SU-DHL-6 (cell line): Measurements from ENCODE around the gene RBMS1.

Experiments
- EZH2phosphoT487 ChIP-seq: fragments of 200-600 bp; sonication (generic), shearing (Covaris generic); conservative IDR thresholded peaks from 2 replicates; pipeline ENCODE4 v1.6.1; 2018; ENCODE audit warnings: mild to moderate bottlenecking, antibody characterized with exemption, low read length, moderate library complexity, mixed read lengths
- TF ChIP-seq, protein P1 (sequence below): fragments of 200-600 bp; sonication (generic); IDR thresholded peaks from one replicate; pipeline ENCODE4 v1.5.1; 2017; ENCODE audit warnings: antibody characterized with exemption, mild to moderate bottlenecking, low read length, moderate library complexity; ENCODE audit not compliant: insufficient read depth, poor library complexity, severe bottlenecking

DNA sequence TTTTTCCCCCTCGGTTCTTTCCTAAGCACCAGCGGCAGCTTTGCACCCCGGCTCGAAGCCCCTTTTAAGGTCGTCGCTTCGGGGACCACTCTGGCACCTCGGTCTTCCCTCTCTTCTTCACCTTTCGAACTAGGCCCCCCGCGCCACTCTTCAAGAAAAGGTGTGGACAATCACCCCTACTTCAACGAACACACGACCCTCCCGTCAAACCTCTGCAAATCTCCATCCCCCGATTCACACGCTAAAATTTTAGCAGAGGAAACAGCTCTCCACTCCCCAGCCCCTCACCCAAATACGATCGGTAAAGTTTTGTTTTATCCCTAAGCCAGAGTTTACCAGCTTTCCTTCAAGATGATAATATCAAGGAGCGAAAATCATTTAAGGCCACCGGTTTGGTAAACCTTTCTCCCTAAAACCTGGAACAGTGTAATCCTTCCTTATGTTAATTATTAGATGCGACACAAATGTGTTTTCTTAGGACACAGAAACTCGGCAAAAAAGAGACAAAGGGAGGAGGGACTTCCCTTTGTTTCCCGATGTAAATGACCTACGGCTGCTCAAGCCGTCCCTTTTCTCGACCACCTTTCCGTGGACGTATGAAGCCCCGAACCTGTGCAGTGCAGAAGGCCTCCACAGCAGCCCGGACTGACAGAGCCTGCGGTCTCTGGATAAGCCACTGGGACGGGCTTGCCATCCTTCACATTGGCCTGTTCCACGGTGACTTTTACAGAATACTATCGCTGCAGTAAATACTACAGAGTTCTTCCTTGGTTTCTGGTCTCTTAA is 85.2 kb downstream of the RBMS1 start:
- TF ChIP-seq, protein P1, sequence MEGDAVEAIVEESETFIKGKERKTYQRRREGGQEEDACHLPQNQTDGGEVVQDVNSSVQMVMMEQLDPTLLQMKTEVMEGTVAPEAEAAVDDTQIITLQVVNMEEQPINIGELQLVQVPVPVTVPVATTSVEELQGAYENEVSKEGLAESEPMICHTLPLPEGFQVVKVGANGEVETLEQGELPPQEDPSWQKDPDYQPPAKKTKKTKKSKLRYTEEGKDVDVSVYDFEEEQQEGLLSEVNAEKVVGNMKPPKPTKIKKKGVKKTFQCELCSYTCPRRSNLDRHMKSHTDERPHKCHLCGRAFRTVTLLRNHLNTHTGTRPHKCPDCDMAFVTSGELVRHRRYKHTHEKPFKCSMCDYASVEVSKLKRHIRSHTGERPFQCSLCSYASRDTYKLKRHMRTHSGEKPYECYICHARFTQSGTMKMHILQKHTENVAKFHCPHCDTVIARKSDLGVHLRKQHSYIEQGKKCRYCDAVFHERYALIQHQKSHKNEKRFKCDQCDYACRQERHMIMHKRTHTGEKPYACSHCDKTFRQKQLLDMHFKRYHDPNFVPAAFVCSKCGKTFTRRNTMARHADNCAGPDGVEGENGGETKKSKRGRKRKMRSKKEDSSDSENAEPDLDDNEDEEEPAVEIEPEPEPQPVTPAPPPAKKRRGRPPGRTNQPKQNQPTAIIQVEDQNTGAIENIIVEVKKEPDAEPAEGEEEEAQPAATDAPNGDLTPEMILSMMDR, result no peak
- TF ChIP-seq EZH2phosphoT487, result no peak
